HepG2 (cell line): ENCODE measurements around the gene AEBP1. TPM values are rescaled to one million over a fixed set of nuclear protein-coding genes. Genes with fewer than 3 reads are reported as not detected.

ENCODE experiments used
- BATF2 ChIP-seq: sonication (generic); formaldehyde crosslinking; IDR thresholded peaks from 2 replicates; pipeline ENCODE4 v1.8.0; 2022; ENCODE audit warnings: mild to moderate bottlenecking, missing genetic modification reagents, moderate library complexity
- CAMTA2 ChIP-seq: sonication (generic); formaldehyde crosslinking; IDR thresholded peaks from 2 replicates; pipeline ENCODE4 v1.4.0; 2020; ENCODE audit warnings: mild to moderate bottlenecking, missing genetic modification reagents, borderline replicate concordance
- CC2D1A ChIP-seq: sonication (generic); formaldehyde crosslinking; IDR thresholded peaks from 2 replicates; pipeline ENCODE4 v1.8.1; 2023; ENCODE audit warnings: mild to moderate bottlenecking, missing genetic modification reagents
- ELK4 ChIP-seq: sonication (generic); formaldehyde crosslinking; IDR thresholded peaks from 2 replicates; pipeline ENCODE4 v1.9.0; 2021; ENCODE audit warnings: missing genetic modification reagents, borderline replicate concordance
- HOXA3 ChIP-seq: sonication (generic); formaldehyde crosslinking; IDR thresholded peaks from 2 replicates; pipeline ENCODE4 v1.5.0; 2020; ENCODE audit warnings: missing genetic modification reagents
- HOXD1 ChIP-seq: sonication (generic); formaldehyde crosslinking; IDR thresholded peaks from 2 replicates; pipeline ENCODE4 v1.5.0; 2020; ENCODE audit warnings: missing genetic modification reagents
- IRX3 ChIP-seq: sonication (generic); formaldehyde crosslinking; IDR thresholded peaks from 2 replicates; pipeline ENCODE4 v1.8.1; 2023; ENCODE audit warnings: mild to moderate bottlenecking, low read depth, missing genetic modification reagents, borderline replicate concordance
- JARID2 ChIP-seq: sonication (generic); formaldehyde crosslinking; IDR thresholded peaks from 2 replicates; pipeline ENCODE4 v1.8.1; 2023; ENCODE audit warnings: missing genetic modification reagents, inconsistent platforms; ENCODE audit not compliant: insufficient replicate concordance
- MTA1 ChIP-seq: sonication (generic); formaldehyde crosslinking; IDR thresholded peaks from 2 replicates; pipeline ENCODE4 v1.4.0; 2020; ENCODE audit warnings: missing genetic modification reagents, mild to moderate bottlenecking, borderline replicate concordance
- PAX8 ChIP-seq: sonication (generic); formaldehyde crosslinking; IDR thresholded peaks from 2 replicates; pipeline ENCODE4 v1.8.0; 2022; ENCODE audit warnings: mild to moderate bottlenecking, missing genetic modification reagents, borderline replicate concordance
- PAXIP1 ChIP-seq: sonication (generic); formaldehyde crosslinking; conservative IDR thresholded peaks from 2 replicates; pipeline ENCODE4 v1.4.0; 2020; ENCODE audit warnings: mild to moderate bottlenecking, missing genetic modification reagents, moderate library complexity
- PHF21A ChIP-seq: sonication (generic); formaldehyde crosslinking; IDR thresholded peaks from 2 replicates; pipeline ENCODE4 v1.5.0; 2020; ENCODE audit warnings: mild to moderate bottlenecking, missing genetic modification reagents
- SMARCE1 ChIP-seq: fragments of 450-650 bp; IDR thresholded peaks from 2 replicates; pipeline ENCODE4 v1.6.1; 2017; ENCODE audit warnings: borderline replicate concordance
- TBX3 ChIP-seq: fragments of 450-650 bp; IDR thresholded peaks from 2 replicates; pipeline ENCODE4 v1.6.1; 2017; ENCODE audit warnings: antibody characterized with exemption, mild to moderate bottlenecking, inconsistent platforms, borderline replicate concordance
- ZBTB39 ChIP-seq: sonication (generic); formaldehyde crosslinking; IDR thresholded peaks from 2 replicates; pipeline ENCODE4 v1.5.0; 2020; ENCODE audit warnings: missing genetic modification reagents
- ZNF20 ChIP-seq: sonication (generic); formaldehyde crosslinking; IDR thresholded peaks from 2 replicates; pipeline ENCODE4 v1.4.0; 2020; ENCODE audit warnings: mild to moderate bottlenecking, moderate library complexity, missing genetic modification reagents
- ZNF414 ChIP-seq: sonication (generic); formaldehyde crosslinking; IDR thresholded peaks from 2 replicates; pipeline ENCODE4 v1.5.0; 2020; ENCODE audit warnings: missing genetic modification reagents
- ZNF772 ChIP-seq: sonication (generic); formaldehyde crosslinking; IDR thresholded peaks from 2 replicates; pipeline ENCODE4 v1.5.0; 2020; ENCODE audit warnings: mild to moderate bottlenecking, missing genetic modification reagents
- ZNF776 ChIP-seq: sonication (generic); formaldehyde crosslinking; IDR thresholded peaks from 2 replicates; pipeline ENCODE4 v1.4.0; 2020; ENCODE audit warnings: mild to moderate bottlenecking, missing genetic modification reagents
- ZNF839 ChIP-seq: sonication (generic); formaldehyde crosslinking; IDR thresholded peaks from 2 replicates; pipeline ENCODE4 v1.4.0; 2020; ENCODE audit warnings: missing genetic modification reagents, mild to moderate bottlenecking, borderline replicate concordance
- polyA plus RNA-seq, 8 experiments: library from polyadenylated mRNA; depleted of rRNA in 3 of 8; stranded (reverse) in 7 of 8; unstranded in 1 of 8; fragments of >200 nt; fragmentation: Illumina TruSeq in 4 of 8; extraction: Trizol in 4 of 8; gene quantifications; 2 replicates each; pipeline versions ENCODE4 v1.2.1 to v1.2.3, GENCODE V29; 2011 to 2016; ENCODE audit warnings: low read depth in 4 of 8, missing spikeins in 1 of 8, mixed read lengths in 1 of 8; ENCODE audit not compliant: insufficient read depth in 1 of 8
- total RNA-seq, 5 experiments: library from RNA; depleted of rRNA; stranded (reverse); fragments of >200 nt; fragmentation: Illumina TruSeq; extraction: Trizol; gene quantifications; 2 replicates each; pipeline ENCODE4 v1.2.3, GENCODE V29; 2016; ENCODE audit warnings: low read depth in 1 of 5

Gene AEBP1
- total and polyA plus RNA-seq, 2 of the 13 experiments (the other 11 are each of a cell fraction or from before 2014, with no cell fraction given) = 0.22 to 0.55 TPM

- TF ChIP-seq MTA1 (CRISPR knock-in tag) (no peak), HOXD1 (CRISPR knock-in tag) (no peak), PAX8 (CRISPR knock-in tag) (peak; percentile 35; the same call in 1 of the 2 replicates), SMARCE1 (no peak), CAMTA2 (CRISPR knock-in tag) (0 out of 2 replicates have a peak, but pooled peaks have one; percentile 74), ZNF776 (CRISPR knock-in tag) (peak; percentile 87; the same call in 1 of the 2 replicates), IRX3 (0 out of 2 replicates have a peak, but pooled peaks have one; percentile 60), TBX3 (no peak), CC2D1A (CRISPR knock-in tag) (no peak), HOXA3 (CRISPR knock-in tag) (peak; percentile 39; the same call in 1 of the 2 replicates), ZNF414 (no peak), PHF21A (CRISPR knock-in tag) (peak; percentile 5; the same call in 1 of the 2 replicates), ZNF772 (no peak; the same call in 1 of the 2 replicates), ZNF839 (CRISPR knock-in tag) (no peak), ELK4 (CRISPR knock-in tag) (no peak), JARID2 (CRISPR knock-in tag) (no peak), BATF2 (CRISPR knock-in tag) (peak; percentile 50), PAXIP1 (0 out of 2 replicates have a peak, but pooled peaks have one; percentile 30), ZNF20 (CRISPR knock-in tag) (no peak), ZBTB39 (CRISPR knock-in tag) (no peak)
Observed at GRCh38 chr7:44123190-44124003, 19.3 kb downstream of the AEBP1 start, which contains the start of gene POLD2 (continued).
